GM19397 (cell line): ENCODE results near the gene SCN4B.

Experiments used
- ATAC-seq: cut with Tn5 transposase; IDR thresholded peaks from one replicate; pipeline ENCODE4 v1.9.1; 2021; ENCODE audit warnings: mild to moderate bottlenecking, moderate library complexity; ENCODE audit not compliant: unreplicated experiment

Gene SCN4B

DNA sequence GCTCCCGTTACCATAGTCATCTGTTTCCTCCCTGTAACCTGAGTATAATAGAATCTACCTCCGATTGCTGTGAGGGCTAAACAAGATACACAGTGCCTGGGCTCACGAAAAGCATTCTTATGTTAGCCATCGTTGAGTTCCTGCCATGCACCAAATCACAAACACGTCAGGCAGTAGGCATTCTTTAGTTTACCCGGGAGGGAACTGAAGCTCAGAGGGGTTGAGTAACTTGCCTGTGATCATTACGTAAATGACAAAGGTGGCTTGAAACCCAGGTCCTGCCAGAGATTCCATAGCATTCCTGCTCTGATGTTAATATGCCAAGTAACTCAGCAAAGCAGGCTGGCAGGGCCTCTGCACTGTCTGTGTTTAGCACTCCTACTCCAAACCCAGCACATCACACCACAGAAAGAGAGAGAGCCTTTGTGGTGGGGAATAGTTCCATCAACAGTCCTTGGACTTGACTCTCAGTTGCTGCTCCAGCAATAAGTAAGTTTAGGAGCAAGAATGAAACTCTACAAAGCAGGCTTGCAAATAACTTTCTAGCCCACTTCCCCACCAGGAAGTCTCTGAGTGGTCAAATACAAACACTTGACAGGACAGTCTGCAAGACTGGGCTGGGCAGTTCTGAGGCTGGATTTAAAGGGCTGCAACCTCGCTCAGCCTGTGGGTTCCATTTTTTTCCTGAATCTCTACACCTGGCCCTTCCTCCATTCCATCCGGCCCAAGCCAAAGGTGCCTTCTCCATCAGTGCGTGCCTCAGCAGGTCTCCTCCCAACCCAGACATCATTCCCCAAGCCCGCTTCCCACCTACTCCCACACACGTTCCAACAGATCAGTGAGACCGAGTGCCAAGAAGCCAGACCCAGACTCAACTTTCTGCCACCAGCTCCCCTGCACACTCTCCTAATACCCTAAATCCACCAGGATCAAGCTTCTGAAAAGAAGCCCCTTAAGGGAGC lies 22.7 kb upstream of the SCN4B start:
- no peak for ATAC-seq

GRCh38 chr11:118174006-118174567 lies 21.5 kb upstream of the SCN4B start:
- no peak for ATAC-seq

DNA sequence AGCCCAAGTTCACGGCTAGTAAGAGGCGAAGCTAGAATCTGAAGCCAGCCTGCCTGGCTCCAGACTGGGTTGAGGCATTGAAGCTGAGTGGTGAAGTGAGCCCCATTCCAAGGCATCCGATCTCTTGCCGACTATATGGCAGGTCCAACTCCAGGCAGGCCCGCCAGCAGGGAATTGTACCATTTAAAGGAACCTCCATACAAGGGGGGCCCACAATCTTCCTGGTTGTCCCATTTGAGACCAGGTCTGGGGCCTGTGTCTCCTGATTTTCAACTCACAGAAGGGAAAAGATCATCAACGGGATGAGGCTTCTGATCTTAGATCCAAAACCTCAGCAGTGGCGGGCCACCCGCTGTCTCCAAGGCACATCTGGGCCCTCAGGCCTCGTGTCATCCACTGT lies 19.7 kb upstream of the SCN4B start:
- no peak for ATAC-seq

GRCh38 chr11:118171269-118172062 lies 18.8 kb upstream of the SCN4B start:
- no peak for ATAC-seq

- ATAC-seq, result no peak
Observed at GRCh38 chr11:118170882-118171268, 18.3 kb upstream of the SCN4B start.

- no peak for ATAC-seq
Observed at GRCh38 chr11:118170231-118170630, 17.6 kb upstream of the SCN4B start.

GRCh38 chr11:118169300-118170140 lies 16.9 kb upstream of the SCN4B start:
- ATAC-seq, result no peak

GRCh38 chr11:118168751-118169150 lies 16.1 kb upstream of the SCN4B start:
- no peak for ATAC-seq

DNA sequence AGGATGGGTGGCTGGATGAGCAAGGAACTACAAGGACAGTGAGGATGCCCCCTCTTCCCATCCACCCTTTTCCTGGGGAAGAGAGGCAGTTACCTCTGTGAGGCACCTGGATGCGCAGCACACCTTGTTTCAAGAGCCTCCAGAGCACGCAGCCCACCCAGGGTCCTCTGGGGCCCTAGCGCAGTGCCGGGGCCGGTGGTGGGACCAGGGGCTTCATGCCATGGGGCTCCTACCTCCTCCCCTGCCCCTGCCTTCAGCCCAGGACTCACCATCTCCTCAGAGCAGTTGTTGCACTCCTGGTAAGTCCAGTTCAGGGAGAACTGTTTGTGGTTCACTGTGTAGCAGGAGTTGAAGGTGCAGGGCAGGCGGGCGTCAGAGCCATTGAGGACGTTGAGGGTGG lies 15.7 kb upstream of the SCN4B start:
- ATAC-seq, result no peak

- ATAC-seq, result no peak
Observed at GRCh38 chr11:118167906-118168305, 15.3 kb upstream of the SCN4B start.

DNA sequence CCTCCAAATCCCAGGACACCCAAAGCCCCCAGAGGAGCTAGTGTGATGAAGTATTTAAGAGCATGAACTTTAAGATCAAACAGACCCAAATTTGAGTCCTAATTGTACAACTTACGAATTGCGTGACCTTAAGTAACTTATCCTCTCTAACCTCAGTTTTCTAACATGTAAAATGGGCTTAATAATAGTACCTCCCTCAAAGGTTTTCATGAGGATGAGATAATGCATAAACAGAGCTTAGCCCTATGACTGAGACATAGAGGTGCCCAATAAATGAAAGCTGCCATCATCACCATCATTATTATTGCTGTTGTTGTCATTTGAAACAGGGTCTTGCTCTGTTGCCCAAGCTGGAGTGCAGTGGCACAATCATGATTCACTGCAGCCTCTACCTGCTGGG lies 14.6 kb upstream of the SCN4B start:
- ATAC-seq, result no peak

GRCh38 chr11:118166641-118167040 lies 14.0 kb upstream of the SCN4B start:
- no peak for ATAC-seq

DNA sequence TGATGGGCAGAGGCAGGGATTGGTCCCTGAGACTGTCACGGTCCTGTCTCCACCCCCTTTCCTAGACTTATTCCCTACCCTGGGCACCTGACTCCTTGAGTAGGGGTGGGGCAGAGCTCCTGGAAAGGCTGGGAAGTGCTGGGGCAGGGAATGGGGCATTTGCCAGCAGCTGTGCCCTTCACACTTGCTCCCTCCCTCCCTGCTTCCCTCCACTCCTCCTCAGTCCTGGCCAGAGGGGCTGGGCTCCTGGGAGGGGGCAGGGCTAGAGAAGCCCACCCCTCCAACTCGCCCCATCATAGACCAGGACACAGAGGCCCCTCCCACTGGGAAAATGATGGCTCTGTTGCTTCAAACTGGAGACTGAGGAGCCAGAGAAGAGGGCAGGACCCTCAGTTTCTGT lies 12.3 kb upstream of the SCN4B start:
- no peak for ATAC-seq

- ATAC-seq, result no peak
Observed at GRCh38 chr11:118163494-118163893, 10.9 kb upstream of the SCN4B start.

DNA sequence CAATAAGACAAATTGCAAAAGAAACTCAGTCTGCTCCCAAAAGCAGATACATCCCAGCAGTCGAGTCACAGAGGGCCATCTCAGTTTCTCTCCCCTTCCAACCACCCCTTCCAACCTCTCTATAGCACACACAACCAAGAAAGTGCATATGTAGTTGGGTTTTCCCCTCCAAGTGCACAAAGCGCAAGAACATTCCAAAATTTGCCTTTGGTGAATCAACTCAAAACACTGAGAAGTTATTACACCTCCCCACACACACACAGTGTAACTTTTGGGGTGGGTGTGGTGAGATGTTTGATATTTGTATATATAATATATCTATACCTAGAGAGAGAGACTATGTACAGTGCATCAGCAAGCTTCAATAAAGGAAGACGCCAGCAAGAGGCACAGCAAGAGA lies 10.2 kb upstream of the SCN4B start:
- no peak for ATAC-seq

DNA sequence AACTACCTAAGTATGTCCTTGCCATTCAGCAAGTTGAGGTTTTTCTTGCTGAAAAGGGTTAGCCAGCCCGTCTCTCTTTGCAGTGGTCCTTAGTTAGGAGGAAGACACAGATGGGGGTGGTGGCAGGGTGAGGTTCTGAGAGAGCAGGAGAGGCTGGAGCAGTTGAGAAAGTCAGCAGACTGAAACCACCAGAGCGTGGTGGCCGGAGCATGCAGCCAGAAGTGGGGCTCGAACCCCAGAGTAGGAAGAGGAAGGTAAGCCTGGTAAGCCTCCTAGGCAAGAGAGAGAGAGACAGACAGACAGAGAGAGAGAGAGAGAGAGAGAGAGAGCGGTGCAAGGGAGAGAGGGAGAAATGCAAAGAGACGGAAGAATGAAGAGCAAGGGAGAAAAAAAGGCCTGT lies 9.2 kb upstream of the SCN4B start:
- ATAC-seq, result no peak

DNA sequence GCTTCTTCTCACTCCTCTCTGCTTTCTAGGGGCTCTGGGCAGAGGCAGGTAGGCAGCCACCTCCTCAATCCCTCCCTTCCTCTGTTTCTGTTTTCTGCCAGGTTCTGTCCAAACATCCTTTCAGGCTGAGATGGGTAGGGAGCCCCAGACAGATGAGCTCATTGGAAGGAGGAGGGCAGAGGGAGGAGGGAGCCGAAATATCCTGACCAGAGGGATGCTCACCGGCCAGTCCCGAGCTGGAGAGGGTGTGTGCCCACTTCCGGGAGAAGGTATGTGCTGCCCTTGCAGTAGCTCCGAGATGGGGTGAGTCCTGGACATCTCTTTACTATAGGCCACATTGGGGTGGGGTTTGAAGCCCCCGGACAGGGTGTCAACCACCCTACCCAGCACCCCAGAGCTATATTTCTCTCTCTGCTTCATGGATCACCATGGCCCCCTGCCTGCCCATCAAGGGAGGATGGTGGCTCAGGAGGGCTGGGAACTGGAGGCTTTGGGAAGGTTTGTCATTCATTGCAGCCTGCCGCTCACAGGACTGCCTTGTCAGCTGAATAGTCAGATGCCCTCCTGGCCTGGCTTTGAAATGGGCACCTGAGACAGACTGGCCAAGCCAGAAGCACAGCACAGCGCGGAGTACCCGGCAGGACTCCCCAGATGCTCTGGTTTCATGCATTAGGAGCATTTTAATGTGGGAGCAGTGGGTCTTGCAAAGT lies 4.7 kb upstream of the SCN4B start:
- ATAC-seq, result no peak

DNA sequence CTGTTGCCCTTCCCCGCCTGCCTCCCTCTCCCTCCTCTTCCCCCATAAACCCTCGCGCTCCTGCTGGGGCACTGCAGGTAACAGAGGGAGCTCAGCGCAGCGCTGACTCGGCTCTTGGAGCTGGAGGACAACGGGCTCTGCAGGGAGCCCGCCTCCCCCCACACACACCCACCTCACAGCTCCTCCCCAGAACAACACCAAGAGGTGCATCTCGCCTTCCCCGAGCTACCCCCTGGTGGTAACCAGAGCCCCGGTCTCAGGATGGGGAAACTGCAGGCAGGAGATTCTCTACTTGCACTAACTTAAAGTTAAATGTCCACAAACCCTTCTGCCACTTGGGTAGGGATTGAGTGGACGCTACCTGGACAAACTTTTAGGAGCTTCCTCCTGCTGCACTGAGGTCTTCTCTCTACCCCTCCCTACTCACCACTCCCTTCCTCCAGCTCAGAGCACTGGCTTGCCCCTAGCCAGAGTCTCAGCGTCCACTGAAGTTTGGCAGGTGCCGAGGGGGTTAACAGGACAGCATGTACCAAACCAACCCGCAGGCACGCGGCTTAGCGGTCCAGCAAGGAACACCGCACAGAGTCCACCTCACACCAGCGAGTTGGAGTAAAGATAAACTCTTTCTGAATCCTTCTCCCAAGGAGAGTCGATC lies 4.0 kb upstream of the SCN4B start:
- no peak for ATAC-seq

GRCh38 chr11:118155776-118156530 lies 3.3 kb upstream of the SCN4B start:
- ATAC-seq, result no peak
